ENCODE results near the gene CD3E.

CD3E gene

DNA sequence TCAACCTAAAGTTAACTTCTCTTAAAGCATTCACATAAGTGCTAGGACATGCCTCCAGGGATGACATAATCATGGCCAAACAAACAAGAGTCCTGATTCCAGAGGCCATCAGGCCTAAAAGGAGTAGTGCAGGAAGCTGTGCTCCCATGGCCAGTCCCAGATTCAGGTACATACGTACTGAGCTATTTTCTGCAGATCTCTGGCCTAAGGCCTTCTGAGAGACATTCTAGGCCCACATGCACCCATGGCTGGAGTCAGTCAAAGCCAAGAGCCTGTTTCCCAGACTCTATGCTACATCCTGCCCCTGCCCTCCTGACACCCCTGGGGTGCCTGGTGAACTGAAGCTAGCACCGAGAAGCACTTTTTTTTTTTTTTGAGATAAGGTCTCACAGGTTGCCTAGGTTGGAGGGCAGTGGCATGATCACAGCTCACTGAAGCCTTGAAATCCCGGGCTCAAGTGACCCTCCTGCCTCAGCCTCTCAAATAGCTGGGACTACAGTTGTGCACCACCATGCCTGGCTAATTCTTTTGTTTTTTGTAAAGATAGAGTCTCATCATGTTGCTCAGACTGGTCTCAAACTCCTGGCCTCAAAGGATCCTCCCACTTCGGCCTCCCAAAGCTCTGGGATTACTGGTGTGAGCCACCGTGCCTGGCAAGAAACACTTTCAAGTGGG is 37.4 kb downstream of the CD3E start:
- H3K27ac Mint-ChIP-seq, result no peak overlapping the region
- H3K36me3 Mint-ChIP-seq (ENCODE audit: low read depth), result no peaks in the 10 kb centered on the region
- peaks cover 3% of the 10 kb centered on the region for H3K9me3 Mint-ChIP-seq
- DNase-seq, result no peak
- peaks cover 5% of the 10 kb centered on the region for H3K4me1 Mint-ChIP-seq
- TF ChIP-seq, protein P1, sequence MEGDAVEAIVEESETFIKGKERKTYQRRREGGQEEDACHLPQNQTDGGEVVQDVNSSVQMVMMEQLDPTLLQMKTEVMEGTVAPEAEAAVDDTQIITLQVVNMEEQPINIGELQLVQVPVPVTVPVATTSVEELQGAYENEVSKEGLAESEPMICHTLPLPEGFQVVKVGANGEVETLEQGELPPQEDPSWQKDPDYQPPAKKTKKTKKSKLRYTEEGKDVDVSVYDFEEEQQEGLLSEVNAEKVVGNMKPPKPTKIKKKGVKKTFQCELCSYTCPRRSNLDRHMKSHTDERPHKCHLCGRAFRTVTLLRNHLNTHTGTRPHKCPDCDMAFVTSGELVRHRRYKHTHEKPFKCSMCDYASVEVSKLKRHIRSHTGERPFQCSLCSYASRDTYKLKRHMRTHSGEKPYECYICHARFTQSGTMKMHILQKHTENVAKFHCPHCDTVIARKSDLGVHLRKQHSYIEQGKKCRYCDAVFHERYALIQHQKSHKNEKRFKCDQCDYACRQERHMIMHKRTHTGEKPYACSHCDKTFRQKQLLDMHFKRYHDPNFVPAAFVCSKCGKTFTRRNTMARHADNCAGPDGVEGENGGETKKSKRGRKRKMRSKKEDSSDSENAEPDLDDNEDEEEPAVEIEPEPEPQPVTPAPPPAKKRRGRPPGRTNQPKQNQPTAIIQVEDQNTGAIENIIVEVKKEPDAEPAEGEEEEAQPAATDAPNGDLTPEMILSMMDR (IDR thresholded peaks at IDR 0.05), result no peak
- peaks cover 31% of the 10 kb centered on the region for H3K27me3 Mint-ChIP-seq (ENCODE audit: low read depth, poor library complexity)
- H3K4me3 Mint-ChIP-seq, result no peak overlapping the region

DNA sequence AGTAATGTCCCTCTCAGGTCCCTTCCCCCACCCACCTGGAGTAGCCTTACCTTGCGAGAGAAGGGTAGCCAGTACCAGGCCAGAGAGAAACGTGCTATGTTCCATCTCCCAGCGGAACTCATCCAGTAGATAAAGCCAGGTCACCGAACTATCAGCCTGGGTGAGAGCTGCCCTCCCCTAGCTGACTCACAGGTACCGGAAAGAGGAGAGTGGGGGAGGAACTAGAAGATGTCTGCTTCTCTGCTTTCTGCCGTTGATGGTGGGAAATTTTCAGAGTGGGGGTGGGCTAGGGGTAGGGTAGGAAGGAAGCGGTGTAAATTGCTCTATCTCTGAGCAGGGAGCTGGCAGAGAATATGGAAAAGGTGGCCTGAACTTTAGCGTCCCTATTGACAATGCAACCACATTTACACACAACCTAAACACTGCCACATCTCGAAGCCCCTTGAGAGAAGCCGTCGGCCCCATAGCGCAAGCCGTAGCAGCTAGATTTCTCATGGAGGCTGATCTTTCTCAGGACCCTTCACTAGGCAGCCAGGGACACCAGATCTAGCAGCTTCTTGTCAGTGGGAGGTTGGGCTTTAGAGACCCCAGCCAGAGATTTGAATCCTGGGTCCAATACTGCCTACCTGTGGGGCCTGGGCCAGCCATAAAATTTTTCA is 38.1 kb downstream of the CD3E start, which contains the start of gene CD3D:
Gene CD3D, minus strand, starts transcription at position 203 of the 659 bp plus-strand sequence. Its CDS starts 98 bp downstream, at position 105.
- TF ChIP-seq, protein P1 (IDR thresholded peaks at IDR 0.05), result no peak
- H3K4me1 Mint-ChIP-seq, result peaks cover 5% of the 10 kb centered on the region
- H3K27ac Mint-ChIP-seq, result no peak within 1 kb of the TSS
- H3K27me3 Mint-ChIP-seq (ENCODE audit: low read depth, poor library complexity), result peaks cover 37% of the 10 kb centered on the region
- no peak within 1 kb of the TSS for H3K4me3 Mint-ChIP-seq
- peaks cover 3% of the 10 kb centered on the region for H3K9me3 Mint-ChIP-seq
- no peaks in the 10 kb centered on the region for H3K36me3 Mint-ChIP-seq (ENCODE audit: low read depth)
- DNase-seq, result no peak

DNA sequence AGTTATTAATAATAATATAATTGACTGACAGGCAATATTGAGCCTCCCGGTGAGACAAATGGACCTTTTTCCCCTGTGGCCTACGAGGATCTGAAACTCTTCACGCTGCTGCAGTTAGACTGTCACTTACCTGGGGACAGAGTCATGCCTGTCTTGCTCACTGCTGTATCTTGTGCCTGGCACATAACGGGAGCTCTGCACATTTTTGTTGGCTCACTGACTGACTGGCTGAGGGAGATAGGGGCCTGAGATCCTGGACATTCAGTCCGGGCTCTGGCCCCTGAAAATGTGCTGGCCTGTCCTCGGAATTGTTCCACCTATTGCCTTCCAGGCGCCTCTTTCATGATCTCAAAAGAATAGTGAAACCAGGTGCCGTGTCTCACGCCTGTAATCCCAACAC is 38.7 kb downstream of the CD3E start:
- H3K4me3 Mint-ChIP-seq, result no peak overlapping the region
- H3K27ac Mint-ChIP-seq, result no peak overlapping the region
- TF ChIP-seq, protein P1 (IDR thresholded peaks at IDR 0.05), result no peak
- DNase-seq, result no peak
- H3K4me1 Mint-ChIP-seq, result peaks cover 5% of the 10 kb centered on the region
- H3K36me3 Mint-ChIP-seq (ENCODE audit: low read depth), result no peaks in the 10 kb centered on the region
- peaks cover 43% of the 10 kb centered on the region for H3K27me3 Mint-ChIP-seq (ENCODE audit: low read depth, poor library complexity)
- peaks cover 3% of the 10 kb centered on the region for H3K9me3 Mint-ChIP-seq

DNA sequence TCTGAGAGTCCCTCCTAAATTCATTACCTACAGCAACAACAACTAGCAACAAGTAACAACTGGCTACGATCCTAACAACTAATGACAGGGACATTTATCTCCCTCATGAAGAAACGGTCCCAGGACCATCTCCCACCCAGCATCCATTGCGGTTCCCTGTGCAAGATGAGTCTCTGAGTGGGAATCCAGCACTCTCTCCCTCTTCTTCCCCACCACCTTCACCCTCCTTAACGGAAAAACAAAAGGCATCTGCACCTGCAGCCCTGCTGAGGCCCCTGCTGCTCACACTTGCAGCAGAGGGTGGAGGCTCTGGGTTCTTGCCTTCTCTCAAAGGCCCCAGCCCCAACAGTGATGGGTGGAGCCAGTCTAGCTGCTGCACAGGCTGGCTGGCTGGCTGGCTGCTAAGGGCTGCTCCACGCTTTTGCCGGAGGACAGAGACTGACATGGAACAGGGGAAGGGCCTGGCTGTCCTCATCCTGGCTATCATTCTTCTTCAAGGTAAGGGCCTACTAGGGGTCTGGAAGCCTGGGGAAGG is 39.5 kb downstream of the CD3E start, which contains the start of gene CD3G:
Gene CD3G, plus strand, starts transcription at position 364 of the 535 bp plus-strand sequence. Its CDS starts 80 bp downstream, at position 444.
- Mint-ChIP-seq H3K36me3 (ENCODE audit: low read depth) (no peaks in the 10 kb centered on the region), H3K9me3 (peaks cover 3% of the 10 kb centered on the region), H3K4me1 (no peaks in the 10 kb centered on the region), H3K27ac (no peak within 1 kb of the TSS), H3K27me3 (ENCODE audit: low read depth, poor library complexity) (peaks cover 51% of the 10 kb centered on the region), H3K4me3 (no peak within 1 kb of the TSS)
- DNase-seq, result no peak
- TF ChIP-seq, protein P1 (IDR thresholded peaks at IDR 0.05), result no peak

DNA sequence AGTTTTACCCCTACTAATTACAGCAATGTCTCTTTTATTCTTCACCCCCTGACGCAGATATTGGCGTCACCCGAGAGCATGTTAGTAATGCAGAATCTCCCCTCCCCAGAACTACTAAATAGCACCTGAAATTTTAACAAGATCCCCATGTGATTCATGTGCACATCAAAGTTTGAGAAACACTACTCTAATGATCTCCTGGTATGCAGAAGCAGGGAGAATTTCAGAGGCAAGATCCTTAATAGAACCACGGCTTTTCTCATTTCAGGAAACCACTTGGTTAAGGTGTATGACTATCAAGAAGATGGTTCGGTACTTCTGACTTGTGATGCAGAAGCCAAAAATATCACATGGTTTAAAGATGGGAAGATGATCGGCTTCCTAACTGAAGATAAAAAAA is 44.9 kb downstream of the CD3E start:
- no peak for DNase-seq
- no peak overlapping the region for H3K4me3 Mint-ChIP-seq
- H3K9me3 Mint-ChIP-seq, result peaks cover 3% of the 10 kb centered on the region
- no peak overlapping the region for H3K27ac Mint-ChIP-seq
- peaks cover 94% of the 10 kb centered on the region for H3K27me3 Mint-ChIP-seq (ENCODE audit: low read depth, poor library complexity)
- H3K4me1 Mint-ChIP-seq, result no peaks in the 10 kb centered on the region
- H3K36me3 Mint-ChIP-seq (ENCODE audit: low read depth), result no peaks in the 10 kb centered on the region
- TF ChIP-seq, protein P1 (IDR thresholded peaks at IDR 0.05), result no peak
